ENCODE results near the gene MCCC1. TPM values are rescaled to one million over a fixed set of nuclear protein-coding genes. Genes with fewer than 3 reads are reported as not detected.

Gene MCCC1
- total RNA-seq, 1 experiment from 2014 or later = 12.6 TPM

DNA sequence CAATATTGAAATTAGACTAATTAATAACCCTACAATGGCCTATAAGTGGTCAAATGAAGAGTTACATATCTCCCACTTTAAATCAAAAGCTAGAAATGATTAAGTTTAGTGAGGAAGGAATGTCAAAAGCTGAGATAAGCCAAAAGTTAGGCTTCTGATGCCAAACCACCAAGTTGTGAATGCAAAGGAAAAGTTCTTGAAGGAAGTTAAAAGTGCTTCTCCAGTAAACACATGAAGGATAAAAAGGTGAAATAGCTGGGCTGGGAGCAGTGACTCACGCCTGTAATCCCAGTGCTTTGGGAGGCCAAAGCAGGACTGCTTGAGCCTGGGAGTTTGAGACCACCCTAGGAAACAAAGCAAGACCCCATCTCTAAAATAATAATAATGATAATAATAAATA is 72.0 kb downstream of the MCCC1 start (continued):
- TF ChIP-seq, protein P1, sequence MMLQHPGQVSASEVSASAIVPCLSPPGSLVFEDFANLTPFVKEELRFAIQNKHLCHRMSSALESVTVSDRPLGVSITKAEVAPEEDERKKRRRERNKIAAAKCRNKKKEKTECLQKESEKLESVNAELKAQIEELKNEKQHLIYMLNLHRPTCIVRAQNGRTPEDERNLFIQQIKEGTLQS (IDR thresholded peaks at IDR 0.05) = no peak
- no peak for TF ChIP-seq ZFX (IDR thresholded peaks at IDR 0.05)
- TF ChIP-seq, protein P2, sequence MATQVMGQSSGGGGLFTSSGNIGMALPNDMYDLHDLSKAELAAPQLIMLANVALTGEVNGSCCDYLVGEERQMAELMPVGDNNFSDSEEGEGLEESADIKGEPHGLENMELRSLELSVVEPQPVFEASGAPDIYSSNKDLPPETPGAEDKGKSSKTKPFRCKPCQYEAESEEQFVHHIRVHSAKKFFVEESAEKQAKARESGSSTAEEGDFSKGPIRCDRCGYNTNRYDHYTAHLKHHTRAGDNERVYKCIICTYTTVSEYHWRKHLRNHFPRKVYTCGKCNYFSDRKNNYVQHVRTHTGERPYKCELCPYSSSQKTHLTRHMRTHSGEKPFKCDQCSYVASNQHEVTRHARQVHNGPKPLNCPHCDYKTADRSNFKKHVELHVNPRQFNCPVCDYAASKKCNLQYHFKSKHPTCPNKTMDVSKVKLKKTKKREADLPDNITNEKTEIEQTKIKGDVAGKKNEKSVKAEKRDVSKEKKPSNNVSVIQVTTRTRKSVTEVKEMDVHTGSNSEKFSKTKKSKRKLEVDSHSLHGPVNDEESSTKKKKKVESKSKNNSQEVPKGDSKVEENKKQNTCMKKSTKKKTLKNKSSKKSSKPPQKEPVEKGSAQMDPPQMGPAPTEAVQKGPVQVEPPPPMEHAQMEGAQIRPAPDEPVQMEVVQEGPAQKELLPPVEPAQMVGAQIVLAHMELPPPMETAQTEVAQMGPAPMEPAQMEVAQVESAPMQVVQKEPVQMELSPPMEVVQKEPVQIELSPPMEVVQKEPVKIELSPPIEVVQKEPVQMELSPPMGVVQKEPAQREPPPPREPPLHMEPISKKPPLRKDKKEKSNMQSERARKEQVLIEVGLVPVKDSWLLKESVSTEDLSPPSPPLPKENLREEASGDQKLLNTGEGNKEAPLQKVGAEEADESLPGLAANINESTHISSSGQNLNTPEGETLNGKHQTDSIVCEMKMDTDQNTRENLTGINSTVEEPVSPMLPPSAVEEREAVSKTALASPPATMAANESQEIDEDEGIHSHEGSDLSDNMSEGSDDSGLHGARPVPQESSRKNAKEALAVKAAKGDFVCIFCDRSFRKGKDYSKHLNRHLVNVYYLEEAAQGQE (IDR thresholded peaks at IDR 0.05; ENCODE audit: low read depth) = no peak
- no peak for TF ChIP-seq CBX3 (IDR thresholded peaks at IDR 0.05; ENCODE audit: low read depth)

DNA sequence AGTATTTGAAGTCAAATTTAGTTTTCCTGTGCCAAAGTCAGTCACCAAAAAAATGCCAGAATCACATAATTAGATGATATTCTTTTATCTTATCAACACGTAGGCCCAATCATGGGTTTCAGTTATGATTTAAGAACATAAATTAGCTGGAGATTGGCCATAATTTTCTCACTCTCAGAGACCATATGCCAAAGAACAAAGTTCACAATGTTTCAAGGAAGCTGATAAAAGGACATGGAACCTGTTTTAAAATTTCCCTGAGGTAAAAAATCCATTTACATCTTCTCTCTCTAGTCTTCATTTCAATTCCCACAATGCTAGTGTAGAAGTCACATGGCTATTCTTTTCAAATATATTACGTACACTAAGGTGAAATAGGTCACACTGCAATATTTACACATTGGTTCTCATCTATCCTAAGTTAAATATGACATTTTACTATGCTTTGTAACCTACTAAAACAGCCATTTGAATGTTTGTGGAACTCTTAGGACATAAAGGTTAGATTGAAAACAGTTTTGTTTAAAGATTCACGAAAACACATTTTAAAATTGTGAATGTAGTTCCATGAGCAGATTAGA is 76.3 kb downstream of the MCCC1 start:
- Histone ChIP-seq H3K36me3 (ENCODE audit: control insufficient read depth in 1 of 2, insufficient read depth in 2 of 2, low read length in 2 of 2) (peaks cover 0 to 6% of the 10 kb centered on the region in 2 experiments; a peak in 1 of 4 replicates), H3K79me2 (ENCODE audit: insufficient read depth, low read length) (no peaks in the 10 kb centered on the region), H3K9me2 (ENCODE audit: insufficient read depth) (no peaks in the 10 kb centered on the region), H3K9ac (ENCODE audit: low read length) (no peak overlapping the region), H4K20me1 (ENCODE audit: insufficient read depth) (no peaks in the 10 kb centered on the region), H3K27me3 (ENCODE audit: insufficient read depth, low read length) (no peaks in the 10 kb centered on the region), H3K9me3 (ENCODE audit: control insufficient read depth in 1 of 2, insufficient read depth in 1 of 2, low read depth in 1 of 2, low read length in 2 of 2) (0 out of 4 replicates have a peak, but pooled peaks cover 0 to 2% of the 10 kb centered on the region in 2 experiments), H3K4me1 (ENCODE audit: control insufficient read depth in 1 of 2, insufficient read depth in 2 of 2, low read length in 2 of 2) (no peaks in the 10 kb centered on the region), H3K4me3 (replicated peaks in 1 of 2; ENCODE audit: low read depth in 1 of 2, low read length in 2 of 2) (no peak overlapping the region), H3K4me2 (ENCODE audit: low read length) (no peak overlapping the region), H3K27ac (ENCODE audit: low read depth, low read length) (no peak overlapping the region), H2AFZ (ENCODE audit: low read depth, low read length, poor library complexity, severe bottlenecking) (no peak overlapping the region)
- DNase-seq (ENCODE audit: low read depth, low spot score) (no peak), ATAC-seq (no peak)
- ChIA-PET POLR2A (no interaction called here), RAD21 (ENCODE audit: low non-redundant PET in 1 of 2, low total read pairs in 2 of 2, uncharacterized antibody in 2 of 2, unreplicated experiment in 2 of 2) (no interaction called here), CTCF (no interaction called here)
- no peak for TF ChIP-seq RAD21 (IDR thresholded peaks at IDR 0.05; ENCODE audit: low read depth)
- no peak for TF ChIP-seq ZFX (IDR thresholded peaks at IDR 0.05)
- no peak for TF ChIP-seq JUND (IDR thresholded peaks at IDR 0.05)
- no peak for TF ChIP-seq EGR1 (IDR thresholded peaks at IDR 0.05; ENCODE audit: low read depth)
- no peak for TF ChIP-seq SP1 (IDR thresholded peaks at IDR 0.05; ENCODE audit: low read depth)
- TF ChIP-seq SIN3A (IDR thresholded peaks at IDR 0.05; ENCODE audit: low read depth) = no peak
- no peak for TF ChIP-seq ELF1 (IDR thresholded peaks at IDR 0.05; ENCODE audit: borderline replicate concordance, low read depth)
- TF ChIP-seq EZH2phosphoT487 (IDR thresholded peaks at IDR 0.05; ENCODE audit: borderline replicate concordance) = no peak
- TF ChIP-seq SRF (IDR thresholded peaks at IDR 0.05; ENCODE audit: low read depth) = no peak
- TF ChIP-seq CEBPB (IDR thresholded peaks at IDR 0.05; ENCODE audit: low read depth) = no peak
- no peak for TF ChIP-seq POLR2AphosphoS5 (IDR thresholded peaks at IDR 0.05; ENCODE audit: low read depth, low read length)
- TF ChIP-seq, protein P3, sequence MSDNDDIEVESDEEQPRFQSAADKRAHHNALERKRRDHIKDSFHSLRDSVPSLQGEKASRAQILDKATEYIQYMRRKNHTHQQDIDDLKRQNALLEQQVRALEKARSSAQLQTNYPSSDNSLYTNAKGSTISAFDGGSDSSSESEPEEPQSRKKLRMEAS (IDR thresholded peaks at IDR 0.05) = no peak
- TF ChIP-seq, protein P2 (IDR thresholded peaks at IDR 0.05; ENCODE audit: low read depth) = no peak
- no peak for TF ChIP-seq YY1 (IDR thresholded peaks at IDR 0.05; ENCODE audit: extremely low read depth, insufficient replicate concordance, low read depth, low read length)
- TF ChIP-seq FOSL1 (IDR thresholded peaks at IDR 0.05; ENCODE audit: low read depth) = no peak
- no peak for TF ChIP-seq ZNF274 (IDR thresholded peaks at IDR 0.05; ENCODE audit: low read depth, low read length)
- no peak for TF ChIP-seq TCF7L2 (IDR thresholded peaks at IDR 0.05; ENCODE audit: borderline replicate concordance, extremely low read depth, insufficient read depth, insufficient read length)
- no peak for TF ChIP-seq POLR2A (IDR thresholded peaks at IDR 0.05; ENCODE audit: borderline replicate concordance, extremely low read depth, insufficient read depth, insufficient read length)
- TF ChIP-seq EZH2 (IDR thresholded peaks at IDR 0.05) = no peak
- intact Hi-C loops (cut with micrococcal nuclease) = no loop called here
- no TSS peak for BruUV-seq (replicated peaks)
